ENCODE results near the gene TTC9C.

DNA sequence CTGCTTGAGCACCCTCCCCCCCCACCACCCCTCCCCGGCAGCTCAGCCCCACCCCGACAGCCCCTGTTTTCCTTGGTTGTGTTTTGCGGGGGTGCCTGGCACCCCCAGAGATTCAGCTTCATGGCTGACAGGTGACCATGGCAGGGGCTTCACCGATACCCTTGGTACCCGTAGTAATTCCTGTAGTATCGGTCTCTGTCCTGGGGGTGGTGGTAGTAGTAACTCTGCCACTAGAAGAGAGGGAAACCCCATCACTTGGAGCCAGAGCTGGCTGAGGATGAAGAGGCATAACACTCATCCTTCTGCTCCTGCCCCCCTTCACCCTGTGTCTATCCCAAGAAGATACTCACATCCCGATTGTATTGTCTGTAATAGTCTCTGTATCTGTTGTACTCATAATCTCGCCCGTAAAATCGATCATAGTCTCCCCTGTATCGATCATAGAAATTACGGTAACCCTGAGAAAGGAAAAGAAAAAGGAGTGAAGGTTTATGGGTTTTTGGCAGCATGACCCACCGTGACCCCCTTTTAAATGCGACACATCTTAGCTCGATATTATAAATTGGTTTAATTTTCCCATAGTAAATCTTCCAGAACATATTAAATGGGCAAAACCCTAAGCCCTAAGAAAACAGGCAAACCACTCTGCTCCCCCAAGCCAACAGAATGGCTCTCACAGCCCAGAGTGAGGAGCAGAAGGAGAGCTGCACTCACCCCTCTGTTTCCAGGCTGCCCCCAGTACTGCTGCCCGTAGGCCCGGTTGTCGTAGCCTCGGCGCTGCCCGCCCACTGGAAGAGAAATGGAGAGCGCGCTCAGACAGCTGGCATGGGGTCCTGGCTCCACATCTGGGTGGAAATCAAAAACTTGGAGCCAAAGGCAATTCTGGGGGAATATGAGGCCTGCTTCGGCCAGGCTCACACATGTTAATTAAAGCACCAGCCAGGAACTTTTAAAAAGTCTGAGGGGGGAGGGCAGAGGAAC, 12.8 kb upstream of the TTC9C start:
- TF ChIP-seq, protein P1, sequence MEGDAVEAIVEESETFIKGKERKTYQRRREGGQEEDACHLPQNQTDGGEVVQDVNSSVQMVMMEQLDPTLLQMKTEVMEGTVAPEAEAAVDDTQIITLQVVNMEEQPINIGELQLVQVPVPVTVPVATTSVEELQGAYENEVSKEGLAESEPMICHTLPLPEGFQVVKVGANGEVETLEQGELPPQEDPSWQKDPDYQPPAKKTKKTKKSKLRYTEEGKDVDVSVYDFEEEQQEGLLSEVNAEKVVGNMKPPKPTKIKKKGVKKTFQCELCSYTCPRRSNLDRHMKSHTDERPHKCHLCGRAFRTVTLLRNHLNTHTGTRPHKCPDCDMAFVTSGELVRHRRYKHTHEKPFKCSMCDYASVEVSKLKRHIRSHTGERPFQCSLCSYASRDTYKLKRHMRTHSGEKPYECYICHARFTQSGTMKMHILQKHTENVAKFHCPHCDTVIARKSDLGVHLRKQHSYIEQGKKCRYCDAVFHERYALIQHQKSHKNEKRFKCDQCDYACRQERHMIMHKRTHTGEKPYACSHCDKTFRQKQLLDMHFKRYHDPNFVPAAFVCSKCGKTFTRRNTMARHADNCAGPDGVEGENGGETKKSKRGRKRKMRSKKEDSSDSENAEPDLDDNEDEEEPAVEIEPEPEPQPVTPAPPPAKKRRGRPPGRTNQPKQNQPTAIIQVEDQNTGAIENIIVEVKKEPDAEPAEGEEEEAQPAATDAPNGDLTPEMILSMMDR (IDR thresholded peaks at IDR 0.05), result no peak
- TF ChIP-seq POLR2AphosphoS5 (IDR thresholded peaks at IDR 0.05) (no peak), POLR2A (IDR thresholded peaks at IDR 0.05) (no peak)

All from transverse colon (tissue), 4 donors.